ENCODE results near the gene BRD9.

- TF ChIP-seq, protein P1, sequence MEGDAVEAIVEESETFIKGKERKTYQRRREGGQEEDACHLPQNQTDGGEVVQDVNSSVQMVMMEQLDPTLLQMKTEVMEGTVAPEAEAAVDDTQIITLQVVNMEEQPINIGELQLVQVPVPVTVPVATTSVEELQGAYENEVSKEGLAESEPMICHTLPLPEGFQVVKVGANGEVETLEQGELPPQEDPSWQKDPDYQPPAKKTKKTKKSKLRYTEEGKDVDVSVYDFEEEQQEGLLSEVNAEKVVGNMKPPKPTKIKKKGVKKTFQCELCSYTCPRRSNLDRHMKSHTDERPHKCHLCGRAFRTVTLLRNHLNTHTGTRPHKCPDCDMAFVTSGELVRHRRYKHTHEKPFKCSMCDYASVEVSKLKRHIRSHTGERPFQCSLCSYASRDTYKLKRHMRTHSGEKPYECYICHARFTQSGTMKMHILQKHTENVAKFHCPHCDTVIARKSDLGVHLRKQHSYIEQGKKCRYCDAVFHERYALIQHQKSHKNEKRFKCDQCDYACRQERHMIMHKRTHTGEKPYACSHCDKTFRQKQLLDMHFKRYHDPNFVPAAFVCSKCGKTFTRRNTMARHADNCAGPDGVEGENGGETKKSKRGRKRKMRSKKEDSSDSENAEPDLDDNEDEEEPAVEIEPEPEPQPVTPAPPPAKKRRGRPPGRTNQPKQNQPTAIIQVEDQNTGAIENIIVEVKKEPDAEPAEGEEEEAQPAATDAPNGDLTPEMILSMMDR (optimal IDR thresholded peaks at IDR 0.05 in 1 of 3, IDR thresholded peaks at IDR 0.05 in 1 of 3, conservative IDR thresholded peaks at IDR 0.05 in 1 of 3; ENCODE audit: extremely low read depth in 1 of 3, insufficient read depth in 2 of 3, low read length in 3 of 3), result no peak
- no peak for TF ChIP-seq EZH2 (IDR thresholded peaks at IDR 0.05; ENCODE audit: low read length)
Observed at GRCh38 chr5:932151-932627, 39.6 kb upstream of the BRD9 start.
